DMS 273 (cell line): ENCODE results near the gene HNRNPR.
"Not testable (repeated sequence)": the region's sequence is repeated elsewhere in the genome, so short reads cannot be mapped to it uniquely, and the experiment has no call there.

Source experiments
- DNase-seq: peaks from one replicate; lab custom pipeline; 2025; ENCODE audit not compliant: unreplicated experiment; lab: John Stamatoyannopoulos, UW

HNRNPR gene

GRCh38 chr1:23257371-23257770, 86.7 kb downstream of the HNRNPR start:
- DNase-seq, result not testable (repeated sequence)
